ENCODE measurements around the gene NECTIN4. TPM values are rescaled to one million over a fixed set of nuclear protein-coding genes. Genes with fewer than 3 reads are reported as not detected.

The NECTIN4 gene
- total RNA-seq, result 1 to 10 TPM in 3 of 4 donors, under 1 TPM in 1; 0.54 to 2.5 (median 1.6) TPM

- TF ChIP-seq CTCF (IDR thresholded peaks at IDR 0.05) (no peak), POLR2A (IDR thresholded peaks at IDR 0.05) (peak in 1 of 2 donors; percentile 25)
- no peak within 1 kb of the TSS for H3K27ac ChIP-seq
- no peaks in the 10 kb centered on the region for H3K36me3 ChIP-seq
- peak in 2 of 3 donors; percentile 66 to 75 for DNase-seq
- H3K9me3 ChIP-seq, result no peaks in the 10 kb centered on the region
- H3K4me1 ChIP-seq, result peaks cover 0 to 8% (median 0%) of the 10 kb centered on the region in 4 donors
- no peaks in the 10 kb centered on the region for H3K27me3 ChIP-seq
- H3K4me3 ChIP-seq, result peak within 1 kb of the TSS in 2 of 4 donors; percentile 0 to 18
These were observed at the start of gene NECTIN4 for GRCh38 chr1:161089251-161089924. TSS of gene NECTIN4 (minus strand) at chr1:161089558. CDS start at chr1:161089296, 262 bp downstream.

GRCh38 chr1:161138431-161138830 lies 49.1 kb upstream of the NECTIN4 start:
- no peak overlapping the region for H3K4me3 ChIP-seq
- DNase-seq, result no peak
- H3K4me1 ChIP-seq, result peaks cover 0 to 9% (median 5%) of the 10 kb centered on the region in 4 donors
- no peak overlapping the region for H3K27ac ChIP-seq
- H3K9me3 ChIP-seq, result no peaks in the 10 kb centered on the region
- TF ChIP-seq CTCF (IDR thresholded peaks at IDR 0.05) (no peak), POLR2A (IDR thresholded peaks at IDR 0.05) (no peak)
- H3K36me3 ChIP-seq, result no peaks in the 10 kb centered on the region
- H3K27me3 ChIP-seq, result no peaks in the 10 kb centered on the region

- Histone ChIP-seq H3K4me1 (peaks cover 0 to 9% (median 5%) of the 10 kb centered on the region in 4 donors), H3K36me3 (no peaks in the 10 kb centered on the region), H3K27ac (no peak overlapping the region), H3K4me3 (no peak overlapping the region), H3K9me3 (no peaks in the 10 kb centered on the region), H3K27me3 (no peaks in the 10 kb centered on the region)
- TF ChIP-seq POLR2A (IDR thresholded peaks at IDR 0.05) (no peak), CTCF (IDR thresholded peaks at IDR 0.05) (no peak)
- no peak for DNase-seq
These were observed 48.5 kb upstream of the NECTIN4 start for GRCh38 chr1:161137881-161138280.

GRCh38 chr1:161133220-161133740 lies 43.9 kb upstream of the NECTIN4 start:
- peaks cover 0 to 24% (median 10%) of the 10 kb centered on the region in 4 donors for H3K4me1 ChIP-seq
- no peak for TF ChIP-seq POLR2A (IDR thresholded peaks at IDR 0.05)
- TF ChIP-seq CTCF (IDR thresholded peaks at IDR 0.05), result peak in 1 of 6 experiments; percentile 2

GRCh38 chr1:161132410-161133219 lies 43.3 kb upstream of the NECTIN4 start, which contains the start of gene DEDD:
TSS of gene DEDD (minus strand) at chr1:161132667. CDS start at chr1:161124462, 8,205 bp downstream.
- no peaks in the 10 kb centered on the region for H3K9me3 ChIP-seq
- H3K27me3 ChIP-seq, result no peaks in the 10 kb centered on the region
- peak within 1 kb of the TSS; percentile 91 to 96 (median 94) for H3K27ac ChIP-seq
- peaks cover 0 to 20% (median 0%) of the 10 kb centered on the region in 3 donors for H3K36me3 ChIP-seq
- H3K4me3 ChIP-seq, result peak within 1 kb of the TSS; percentile 72 to 98 (median 82)
- peak; percentile 91 to 97 (median 93) for DNase-seq
- TF ChIP-seq POLR2A (IDR thresholded peaks at IDR 0.05) (peak; percentile 39 to 48), CTCF (IDR thresholded peaks at IDR 0.05) (peak in 2 of 6 experiments; percentile 3 to 4)
- H3K4me1 ChIP-seq, result peaks cover 0 to 24% (median 10%) of the 10 kb centered on the region in 4 donors

More at GRCh38 chr1:161133220-161133740, 43.9 kb upstream of the NECTIN4 start:
- DNase-seq, result no peak
- peaks cover 0 to 13% (median 0%) of the 10 kb centered on the region in 3 donors for H3K36me3 ChIP-seq
- peak overlapping the region; percentile 72 to 98 (median 82) for H3K4me3 ChIP-seq
- peak overlapping the region; percentile 91 to 96 (median 94) for H3K27ac ChIP-seq
- no peaks in the 10 kb centered on the region for H3K27me3 ChIP-seq
- H3K9me3 ChIP-seq, result no peaks in the 10 kb centered on the region
